ENCODE measurements around the gene RAB18.

- no peak for TF ChIP-seq ZNF274 (IDR thresholded peaks at IDR 0.05; ENCODE audit: low read depth, low read length)
- no peak for TF ChIP-seq YY1 (IDR thresholded peaks at IDR 0.05; ENCODE audit: insufficient read depth, insufficient read length)
Measured at GRCh38 chr10:27558612-27559020, 54.5 kb downstream of the RAB18 start.

All from NT2/D1 (cell line).